HepG2 (cell line): Measurements from ENCODE around the gene PMM2. TPM values are rescaled to one million over a fixed set of nuclear protein-coding genes. Genes with fewer than 3 reads are reported as not detected.
A peak's percentile ranks its signal among the peaks of the same experiment; 100 is the strongest.

Source experiments
- HBP1 ChIP-seq: IDR thresholded peaks from 2 replicates; pipeline ENCODE4 v1.6.1; 2016; ENCODE audit warnings: low read depth, control low read depth
- IKZF4 ChIP-seq: sonication (generic); formaldehyde crosslinking; IDR thresholded peaks from 2 replicates; pipeline ENCODE4 v1.5.1; 2020; ENCODE audit warnings: borderline replicate concordance, mild to moderate bottlenecking, low read depth, missing genetic modification reagents; ENCODE audit errors: not compliant biosample characterization
- KAT7 ChIP-seq: IDR thresholded peaks from 2 replicates; pipeline ENCODE4 v1.6.1; 2018; ENCODE audit warnings: borderline replicate concordance, missing compliant biosample characterization
- KMT2B ChIP-seq: IDR thresholded peaks from 2 replicates; pipeline ENCODE4 v1.6.1; 2016; ENCODE audit warnings: missing genetic modification reagents, missing compliant biosample characterization
- MLX ChIP-seq: IDR thresholded peaks from 2 replicates; pipeline ENCODE4 v1.6.1; 2016
- NFE2L2 ChIP-seq: fragments of 150-350 bp; IDR thresholded peaks from 2 replicates; pipeline ENCODE4 v1.6.1; 2014; ENCODE audit warnings: low read length
- RBFOX2 ChIP-seq: fragments of 200-400 bp; formaldehyde crosslinking; IDR thresholded peaks from 2 replicates; pipeline ENCODE4 v1.6.1; 2017; ENCODE audit warnings: low read depth, mild to moderate bottlenecking, low read length
- REL ChIP-seq: sonication (generic); formaldehyde crosslinking; conservative IDR thresholded peaks from 2 replicates; pipeline ENCODE4 v1.8.0; 2022; ENCODE audit warnings: mild to moderate bottlenecking, missing genetic modification reagents, moderate library complexity
- TERF1 ChIP-seq: sonication (generic); formaldehyde crosslinking; IDR thresholded peaks from 2 replicates; pipeline ENCODE4 v1.8.0; 2022; ENCODE audit warnings: mild to moderate bottlenecking, missing genetic modification reagents, moderate library complexity
- TFDP1 ChIP-seq: IDR thresholded peaks from 2 replicates; pipeline ENCODE4 v1.6.1; 2016; ENCODE audit warnings: missing compliant biosample characterization, missing genetic modification reagents, borderline replicate concordance
- THAP11 ChIP-seq: IDR thresholded peaks from 2 replicates; pipeline ENCODE4 v1.6.1; 2016; ENCODE audit warnings: missing biosample characterization, missing genetic modification reagents
- THAP9 ChIP-seq: sonication (generic); formaldehyde crosslinking; IDR thresholded peaks from 2 replicates; pipeline ENCODE4; 2020; ENCODE audit warnings: missing genetic modification reagents, mild to moderate bottlenecking, borderline replicate concordance
- ZFP37 ChIP-seq: sonication (generic); formaldehyde crosslinking; IDR thresholded peaks from 2 replicates; pipeline ENCODE4 v1.4.0; 2020; ENCODE audit warnings: missing genetic modification reagents, borderline replicate concordance
- ZNF121 ChIP-seq: sonication (generic); formaldehyde crosslinking; IDR thresholded peaks from 2 replicates; pipeline ENCODE4 v1.5.0; 2020; ENCODE audit warnings: mild to moderate bottlenecking, missing genetic modification reagents
- ZNF33B ChIP-seq: sonication (generic); formaldehyde crosslinking; IDR thresholded peaks from 2 replicates; pipeline ENCODE4 v1.5.1; 2020; ENCODE audit warnings: mild to moderate bottlenecking, missing genetic modification reagents
- ZNF431 ChIP-seq: sonication (generic); formaldehyde crosslinking; IDR thresholded peaks from 2 replicates; pipeline ENCODE4 v1.9.0; 2022; ENCODE audit warnings: missing genetic modification reagents, low read depth, mild to moderate bottlenecking, borderline replicate concordance
- ZNF569 ChIP-seq: sonication (generic); formaldehyde crosslinking; IDR thresholded peaks from 2 replicates; pipeline ENCODE4 v1.5.0; 2020; ENCODE audit warnings: mild to moderate bottlenecking, missing genetic modification reagents, moderate library complexity, borderline replicate concordance
- ZNF580 ChIP-seq: IDR thresholded peaks from 2 replicates; pipeline ENCODE4 v1.6.1; 2016; ENCODE audit warnings: low read depth, borderline replicate concordance
- ZNF644 ChIP-seq: IDR thresholded peaks from 2 replicates; pipeline ENCODE4 v1.6.1; 2016; ENCODE audit warnings: low read depth
- ZNF883 ChIP-seq: sonication (generic); formaldehyde crosslinking; IDR thresholded peaks from 2 replicates; pipeline ENCODE4 v1.5.1; 2020; ENCODE audit warnings: mild to moderate bottlenecking, missing genetic modification reagents; ENCODE audit errors: not compliant biosample characterization
- polyA plus RNA-seq, 8 experiments: library from polyadenylated mRNA; depleted of rRNA in 3 of 8; stranded (reverse) in 7 of 8; unstranded in 1 of 8; fragments of >200 nt; fragmentation: Illumina TruSeq in 4 of 8; extraction: Trizol in 4 of 8; gene quantifications; 2 replicates each; pipeline versions ENCODE4 v1.2.1 to v1.2.3, GENCODE V29; 2011 to 2016; ENCODE audit warnings: low read depth in 4 of 8, missing spikeins in 1 of 8, mixed read lengths in 1 of 8; ENCODE audit not compliant: insufficient read depth in 1 of 8
- total RNA-seq, 5 experiments: library from RNA; depleted of rRNA; stranded (reverse); fragments of >200 nt; fragmentation: Illumina TruSeq; extraction: Trizol; gene quantifications; 2 replicates each; pipeline ENCODE4 v1.2.3, GENCODE V29; 2016; ENCODE audit warnings: low read depth in 1 of 5

Gene PMM2
- total and polyA plus RNA-seq, 2 of the 13 experiments (the other 11 are each of a cell fraction or from before 2014, with no cell fraction given), result 52.2 to 93.7 TPM

GRCh38 chr16:8863594-8864424 lies 66.2 kb downstream of the PMM2 start (continued):
- no peak for TF ChIP-seq ZNF569
- peak; percentile 85 for TF ChIP-seq ZNF883 (CRISPR knock-in tag)
- TF ChIP-seq THAP9, result peak; percentile 93
- TF ChIP-seq THAP11 (CRISPR knock-in tag), result peak; percentile 90
- peak; percentile 96 for TF ChIP-seq ZNF121 (CRISPR knock-in tag)
- TF ChIP-seq ZNF644 (CRISPR knock-in tag), result peak; percentile 93
- peak; percentile 98 for TF ChIP-seq ZNF580
- TF ChIP-seq ZFP37 (CRISPR knock-in tag), result peak; percentile 98
- TF ChIP-seq KAT7 (CRISPR knock-in tag), result peak; percentile 93
- TF ChIP-seq KMT2B, result peak; percentile 70
- TF ChIP-seq MLX (CRISPR knock-in tag), result peak; percentile 86
- TF ChIP-seq REL (CRISPR knock-in tag), result peak; percentile 94
- TF ChIP-seq HBP1 (CRISPR knock-in tag), result peak; percentile 87; the same call in 1 of the 2 replicates
- peak; percentile 66; the same call in 1 of the 2 replicates for TF ChIP-seq RBFOX2
- TF ChIP-seq TERF1 (CRISPR knock-in tag), result no peak
- TF ChIP-seq ZNF33B, result no peak; the same call in 1 of the 2 replicates
- peak; percentile 96 for TF ChIP-seq ZNF431 (CRISPR knock-in tag)
- TF ChIP-seq TFDP1 (CRISPR knock-in tag), result peak; percentile 69
- peak; percentile 85 for TF ChIP-seq IKZF4 (CRISPR knock-in tag)
- TF ChIP-seq NFE2L2, result no peak
